ENCODE measurements around the gene GLDC.

Gene GLDC

GRCh38 chr9:6686396-6686795 lies 40.9 kb upstream of the GLDC start:
- H3K9me3 ChIP-seq (ENCODE audit: severe bottlenecking): no peaks in the 10 kb centered on the region
- no peak overlapping the region for H3K4me3 ChIP-seq (ENCODE audit: low read depth, low read length)
- no peaks in the 10 kb centered on the region for H3K27me3 ChIP-seq (ENCODE audit: insufficient read depth, low read depth, severe bottlenecking)
- H3K27ac ChIP-seq: no peak overlapping the region
- no peak for DNase-seq
- TF ChIP-seq CTCF (IDR thresholded peaks at IDR 0.05; ENCODE audit: low read depth, low read length): 0 out of 2 replicates have a peak, but pooled peaks have one; percentile 13
- no peaks in the 10 kb centered on the region for H3K36me3 ChIP-seq

GRCh38 chr9:6681957-6682501 lies 36.5 kb upstream of the GLDC start:
- H3K27ac ChIP-seq: peak overlapping the region; percentile 98
- no peaks in the 10 kb centered on the region for H3K27me3 ChIP-seq (ENCODE audit: insufficient read depth, low read depth, severe bottlenecking)
- no peak for DNase-seq
- no peak for TF ChIP-seq CTCF (IDR thresholded peaks at IDR 0.05; ENCODE audit: low read depth, low read length)
- no peaks in the 10 kb centered on the region for H3K36me3 ChIP-seq
- peak overlapping the region; percentile 79 for H3K4me3 ChIP-seq (ENCODE audit: low read depth, low read length)
- H3K9me3 ChIP-seq (ENCODE audit: severe bottlenecking): no peaks in the 10 kb centered on the region

DNA sequence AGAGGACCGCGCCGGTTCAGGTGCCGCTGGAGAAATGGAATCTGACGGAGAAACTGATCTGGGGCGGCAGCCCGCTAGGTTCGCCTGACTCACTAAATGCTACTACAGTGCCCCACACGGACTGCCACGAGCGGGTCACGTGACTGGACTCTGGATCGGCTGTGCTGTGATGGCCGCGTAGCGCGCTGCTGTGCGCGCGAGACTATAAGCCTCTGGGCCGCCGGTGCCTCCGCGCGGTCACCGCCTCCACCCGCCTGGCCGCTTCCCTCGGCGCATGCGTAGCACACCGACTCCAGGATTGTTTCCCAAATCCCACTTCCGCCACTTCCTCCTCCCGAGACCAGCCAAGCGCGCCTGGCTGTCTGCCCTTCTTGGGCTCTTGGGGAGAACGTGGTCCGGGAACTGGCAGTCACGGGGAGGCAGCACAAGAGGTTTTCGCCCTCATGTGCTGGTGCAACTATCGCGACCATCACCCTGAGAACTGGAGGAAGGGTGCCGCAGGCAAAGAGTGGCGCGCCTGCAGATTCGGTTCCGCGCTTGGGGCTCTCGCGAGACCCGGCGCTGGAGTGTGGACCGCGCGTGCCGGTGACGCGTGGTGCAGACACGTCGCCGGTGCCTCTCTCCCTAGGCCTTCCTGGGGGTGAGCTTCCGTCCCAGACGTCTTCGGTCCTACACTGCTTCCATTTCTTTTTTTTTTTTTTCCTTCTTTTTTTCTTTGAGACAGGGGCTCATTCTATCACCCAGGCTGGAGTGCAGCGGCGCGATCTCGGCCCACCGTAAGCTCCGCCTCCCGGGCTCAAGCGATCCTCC lies 35.8 kb upstream of the GLDC start:
- peak; percentile 97 for DNase-seq
- H3K27ac ChIP-seq: peak overlapping the region; percentile 98
- no peaks in the 10 kb centered on the region for H3K9me3 ChIP-seq (ENCODE audit: severe bottlenecking)
- no peaks in the 10 kb centered on the region for H3K27me3 ChIP-seq (ENCODE audit: insufficient read depth, low read depth, severe bottlenecking)
- peak overlapping the region; percentile 79 for H3K4me3 ChIP-seq (ENCODE audit: low read depth, low read length)
- TF ChIP-seq CTCF (IDR thresholded peaks at IDR 0.05; ENCODE audit: low read depth, low read length): no peak
- H3K36me3 ChIP-seq: no peaks in the 10 kb centered on the region

DNA sequence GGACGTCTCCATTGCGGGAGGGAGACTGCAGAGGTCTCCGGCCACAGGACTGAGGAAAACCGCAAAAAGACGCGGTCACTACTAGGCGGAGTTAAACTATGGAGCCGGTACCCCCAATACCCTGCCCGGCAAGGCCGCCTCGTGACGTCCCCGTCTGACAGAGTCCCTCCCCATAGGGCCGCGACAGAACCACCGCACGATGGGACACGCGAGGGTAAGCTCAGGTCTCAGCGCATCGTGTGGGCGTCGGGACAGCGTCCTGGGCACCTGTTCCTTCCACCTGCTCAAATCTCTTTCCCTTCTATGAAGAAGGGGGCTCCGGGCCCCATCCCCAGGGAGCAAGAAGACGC lies 35.2 kb upstream of the GLDC start:
- no peaks in the 10 kb centered on the region for H3K27me3 ChIP-seq (ENCODE audit: insufficient read depth, low read depth, severe bottlenecking)
- H3K9me3 ChIP-seq (ENCODE audit: severe bottlenecking): no peaks in the 10 kb centered on the region
- DNase-seq: peak; percentile 67
- TF ChIP-seq CTCF (IDR thresholded peaks at IDR 0.05; ENCODE audit: low read depth, low read length): no peak
- H3K36me3 ChIP-seq: no peaks in the 10 kb centered on the region
- H3K4me3 ChIP-seq (ENCODE audit: low read depth, low read length): peak overlapping the region; percentile 79
- peak overlapping the region; percentile 98 for H3K27ac ChIP-seq

GRCh38 chr9:6677803-6678202 lies 32.3 kb upstream of the GLDC start:
- Histone ChIP-seq H3K36me3 (no peaks in the 10 kb centered on the region), H3K27ac (no peak overlapping the region), H3K9me3 (ENCODE audit: severe bottlenecking) (no peaks in the 10 kb centered on the region), H3K4me3 (ENCODE audit: low read depth, low read length) (no peak overlapping the region), H3K27me3 (ENCODE audit: insufficient read depth, low read depth, severe bottlenecking) (no peaks in the 10 kb centered on the region)
- TF ChIP-seq CTCF (IDR thresholded peaks at IDR 0.05; ENCODE audit: low read depth, low read length): no peak
- no peak for DNase-seq

Measured in WERI-Rb-1 (cell line).